ENCODE measurements around the gene RASGRP1. TPM values are rescaled to one million over a fixed set of nuclear protein-coding genes. Genes with fewer than 3 reads are reported as not detected.

Gene RASGRP1
- total RNA-seq, 1 donor, result 9.5 TPM

DNA sequence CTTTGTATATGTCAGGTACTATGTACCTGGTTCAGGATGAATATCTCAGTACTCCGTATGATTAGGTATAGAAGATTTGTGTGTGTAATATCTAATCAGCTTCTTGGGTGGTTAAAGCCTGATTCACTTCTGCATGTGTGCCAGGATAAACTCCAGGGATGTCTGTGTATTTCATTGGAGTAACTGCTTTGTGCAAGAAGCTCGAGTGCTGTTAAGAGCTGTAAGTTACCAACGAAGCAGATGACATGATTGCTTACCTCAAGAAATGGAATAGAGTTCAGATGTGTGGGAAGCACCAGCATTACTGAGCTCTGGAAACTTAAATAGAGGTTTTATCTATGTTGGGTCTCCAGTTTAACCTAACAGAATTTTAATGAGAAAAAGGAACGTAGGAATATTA lies 87.0 kb downstream of the RASGRP1 start:
- TF ChIP-seq, protein P1, sequence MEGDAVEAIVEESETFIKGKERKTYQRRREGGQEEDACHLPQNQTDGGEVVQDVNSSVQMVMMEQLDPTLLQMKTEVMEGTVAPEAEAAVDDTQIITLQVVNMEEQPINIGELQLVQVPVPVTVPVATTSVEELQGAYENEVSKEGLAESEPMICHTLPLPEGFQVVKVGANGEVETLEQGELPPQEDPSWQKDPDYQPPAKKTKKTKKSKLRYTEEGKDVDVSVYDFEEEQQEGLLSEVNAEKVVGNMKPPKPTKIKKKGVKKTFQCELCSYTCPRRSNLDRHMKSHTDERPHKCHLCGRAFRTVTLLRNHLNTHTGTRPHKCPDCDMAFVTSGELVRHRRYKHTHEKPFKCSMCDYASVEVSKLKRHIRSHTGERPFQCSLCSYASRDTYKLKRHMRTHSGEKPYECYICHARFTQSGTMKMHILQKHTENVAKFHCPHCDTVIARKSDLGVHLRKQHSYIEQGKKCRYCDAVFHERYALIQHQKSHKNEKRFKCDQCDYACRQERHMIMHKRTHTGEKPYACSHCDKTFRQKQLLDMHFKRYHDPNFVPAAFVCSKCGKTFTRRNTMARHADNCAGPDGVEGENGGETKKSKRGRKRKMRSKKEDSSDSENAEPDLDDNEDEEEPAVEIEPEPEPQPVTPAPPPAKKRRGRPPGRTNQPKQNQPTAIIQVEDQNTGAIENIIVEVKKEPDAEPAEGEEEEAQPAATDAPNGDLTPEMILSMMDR (IDR thresholded peaks at IDR 0.05; ENCODE audit: insufficient read depth, low read depth, low read length), result no peak
- no peak for DNase-seq (ENCODE audit: low read depth)
- H3K4me3 ChIP-seq (ENCODE audit: low read depth, low read length), result no peak overlapping the region

DNA sequence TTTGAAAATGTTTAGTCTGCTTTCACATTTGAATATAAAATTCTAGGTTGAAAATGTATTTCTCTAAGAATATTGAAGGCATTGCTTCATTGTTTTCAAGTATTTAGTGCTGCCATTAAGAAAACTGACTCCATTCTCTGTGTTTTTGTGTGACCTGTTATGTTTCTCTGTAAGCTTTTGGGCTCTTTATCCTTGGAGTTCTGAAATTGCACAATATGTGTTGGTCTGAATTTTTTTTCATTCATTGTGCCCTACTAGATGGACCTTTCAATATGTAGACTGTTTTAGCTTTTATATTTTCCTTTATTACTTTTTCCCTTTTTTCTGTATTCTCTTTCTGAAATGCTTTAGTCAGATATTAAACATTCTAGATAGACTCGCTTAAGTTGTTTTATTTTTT lies 88.5 kb downstream of the RASGRP1 start:
- TF ChIP-seq, protein P1 (IDR thresholded peaks at IDR 0.05; ENCODE audit: insufficient read depth, low read depth, low read length), result no peak
- no peak overlapping the region for H3K4me3 ChIP-seq (ENCODE audit: low read depth, low read length)
- DNase-seq (ENCODE audit: low read depth), result no peak

DNA sequence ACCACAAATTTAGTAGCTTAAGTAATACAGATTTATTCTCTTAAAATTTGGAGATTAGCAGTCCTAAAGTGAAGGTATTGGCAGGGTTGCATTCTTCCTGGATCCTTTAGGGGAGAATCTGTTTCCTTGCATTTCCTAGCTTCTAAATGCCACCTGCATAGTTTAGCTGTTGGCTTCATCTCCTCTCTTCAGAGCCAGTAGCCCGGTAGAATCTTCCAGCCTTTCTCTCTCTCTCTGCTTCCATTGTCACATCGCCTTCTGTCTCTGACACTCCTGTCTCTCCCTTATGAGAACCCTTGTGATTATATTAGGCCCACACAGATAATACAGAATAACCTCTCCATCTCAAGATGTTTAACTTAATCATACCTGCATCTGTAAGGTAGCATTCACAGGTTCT lies 89.3 kb downstream of the RASGRP1 start:
- no peak overlapping the region for H3K4me3 ChIP-seq (ENCODE audit: low read depth, low read length)
- no peak for DNase-seq (ENCODE audit: low read depth)
- TF ChIP-seq, protein P1 (IDR thresholded peaks at IDR 0.05; ENCODE audit: insufficient read depth, low read depth, low read length), result no peak

DNA sequence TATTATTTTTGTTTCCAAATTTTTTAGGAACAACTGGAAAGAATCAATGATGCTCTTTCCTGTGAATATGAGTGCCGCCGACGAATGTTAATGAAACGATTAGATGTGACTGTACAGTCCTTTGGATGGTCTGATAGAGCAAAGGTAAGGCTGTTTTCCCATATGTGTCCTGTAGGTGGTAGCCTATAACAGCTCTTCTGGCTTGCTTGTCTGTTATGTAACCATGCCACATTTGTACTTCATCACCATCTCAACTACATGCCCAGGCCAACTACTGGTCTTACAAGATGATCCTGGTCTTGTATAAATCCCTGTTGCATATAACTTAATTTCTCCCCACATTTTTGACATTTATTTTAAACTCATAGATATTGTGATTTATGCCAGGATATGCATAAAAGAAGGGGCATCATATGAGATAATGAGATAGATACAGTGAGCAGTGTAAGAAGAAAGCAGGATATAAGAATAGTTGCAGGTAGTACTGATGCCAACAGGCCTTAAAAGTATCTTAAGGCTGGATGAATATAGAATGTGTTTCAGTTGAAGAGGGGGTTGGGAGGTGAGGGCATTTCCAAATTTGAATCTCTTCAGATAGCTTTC lies 90.4 kb downstream of the RASGRP1 start:
- no peak overlapping the region for H3K4me3 ChIP-seq (ENCODE audit: low read depth, low read length)
- TF ChIP-seq, protein P1 (IDR thresholded peaks at IDR 0.05; ENCODE audit: insufficient read depth, low read depth, low read length), result peak; percentile 78
- DNase-seq (ENCODE audit: low read depth), result peak; percentile 66

DNA sequence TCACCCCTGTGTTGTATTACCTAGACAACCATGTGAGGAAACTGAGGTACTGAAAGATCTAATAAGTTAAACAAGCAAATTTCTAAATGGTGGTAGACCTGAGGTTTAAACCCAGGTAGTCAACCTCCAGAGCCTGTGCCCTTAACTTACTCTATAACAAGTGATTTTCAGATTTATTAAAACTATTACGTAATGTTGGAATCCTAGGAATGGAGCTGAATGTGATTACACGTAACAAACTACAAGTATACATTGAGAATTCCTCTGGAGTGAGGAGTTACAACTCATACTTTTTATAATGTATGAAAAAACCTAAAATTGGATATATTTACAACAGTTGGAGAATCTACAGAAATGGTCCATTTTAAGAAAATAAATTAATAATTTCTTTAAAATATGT lies 92.6 kb downstream of the RASGRP1 start:
- TF ChIP-seq, protein P1 (IDR thresholded peaks at IDR 0.05; ENCODE audit: insufficient read depth, low read depth, low read length), result no peak
- peak; percentile 16 for DNase-seq (ENCODE audit: low read depth)
- H3K4me3 ChIP-seq (ENCODE audit: low read depth, low read length), result no peak overlapping the region

DNA sequence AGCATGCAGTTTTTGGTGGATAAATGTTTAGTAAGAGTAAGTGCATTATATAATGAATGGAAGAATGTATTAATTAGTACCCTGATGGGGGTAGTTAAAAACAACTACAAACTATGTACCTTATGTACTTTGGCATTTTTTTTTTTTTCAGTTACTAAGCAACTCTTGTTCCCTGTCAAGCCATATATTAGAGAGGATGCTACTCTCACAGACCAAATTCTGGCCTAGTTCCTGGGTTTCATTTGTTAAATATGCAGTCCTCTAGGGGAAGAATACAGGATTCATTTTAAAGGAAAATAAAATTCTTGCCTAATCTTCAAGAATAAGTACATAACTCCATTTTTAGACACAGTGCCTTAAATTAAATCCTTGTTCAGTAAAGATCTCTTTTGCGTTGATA lies 93.8 kb downstream of the RASGRP1 start:
- TF ChIP-seq, protein P1 (IDR thresholded peaks at IDR 0.05; ENCODE audit: insufficient read depth, low read depth, low read length), result no peak
- DNase-seq (ENCODE audit: low read depth), result no peak

DNA sequence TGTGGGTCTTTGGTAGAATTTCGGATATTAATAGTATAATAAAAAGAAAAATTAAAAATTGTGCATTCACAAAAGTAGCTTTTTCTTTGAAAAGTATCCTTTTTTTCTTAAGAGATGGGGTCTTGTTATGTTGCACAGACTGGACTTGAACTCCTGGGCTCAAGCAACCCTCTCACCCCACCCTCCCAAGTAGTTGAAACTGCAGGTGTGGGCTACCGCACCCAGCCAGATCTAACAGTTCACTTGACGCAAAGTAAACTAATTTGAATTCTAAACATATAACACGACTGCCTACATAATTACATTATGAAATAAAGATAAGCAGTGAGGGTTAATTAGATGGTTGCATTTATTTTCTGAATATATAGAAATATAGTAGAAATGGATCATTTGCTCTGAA lies 99.9 kb downstream of the RASGRP1 start:
- TF ChIP-seq, protein P1 (IDR thresholded peaks at IDR 0.05; ENCODE audit: insufficient read depth, low read depth, low read length), result no peak
- no peak for DNase-seq (ENCODE audit: low read depth)
- H3K4me3 ChIP-seq (ENCODE audit: low read depth, low read length), result no peak overlapping the region

More for the DNA sequence above, 93.8 kb downstream of the RASGRP1 start:
- no peak overlapping the region for H3K4me3 ChIP-seq (ENCODE audit: low read depth, low read length)
